ENCODE measurements around the gene DGCR8. TPM values are rescaled to one million over a fixed set of nuclear protein-coding genes. Genes with fewer than 3 reads are reported as not detected.

The DGCR8 gene
- total and polyA plus RNA-seq, 2 donors from 2014 or later, result 12.2 to 40.1 TPM

DNA sequence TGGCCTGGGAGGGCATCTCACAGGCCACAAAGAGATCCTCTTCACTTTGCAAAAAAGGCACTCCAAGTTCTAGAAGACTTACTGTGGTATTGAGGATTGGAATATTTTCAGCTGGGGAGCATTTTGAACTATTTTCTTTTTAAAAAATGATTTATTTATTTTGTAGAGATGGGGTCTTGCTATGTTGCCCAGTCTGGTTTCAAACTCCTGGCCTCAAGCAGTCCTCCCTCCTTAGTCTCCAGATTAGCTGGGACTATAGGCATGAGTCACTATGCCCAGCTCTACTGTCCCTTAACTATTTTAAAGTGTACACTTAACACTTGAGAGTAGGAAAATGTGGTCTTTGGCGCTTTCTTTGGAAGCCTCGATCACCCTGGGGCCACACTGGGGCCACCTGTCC lies 24.9 kb upstream of the DGCR8 start:
- H3K9ac ChIP-seq (ENCODE audit: low read length in 3 of 3), result no peak overlapping the region
- FAIRE-seq, result no peak
- peaks cover 0 to 2% (median 0%) of the 10 kb centered on the region in 3 donors for H3K4me1 ChIP-seq (ENCODE audit: control insufficient read depth in 2 of 3, insufficient read depth in 2 of 3, low read depth in 1 of 3, low read length in 3 of 3)
- H3K4me3 ChIP-seq (ENCODE audit: low read length in 3 of 3), result no peak overlapping the region
- DNase-seq, result no peak
- H3K9me3 ChIP-seq (ENCODE audit: control insufficient read depth in 2 of 3, insufficient read depth in 1 of 3, low read length in 3 of 3), result no peaks in the 10 kb centered on the region
- TF ChIP-seq, protein P1, sequence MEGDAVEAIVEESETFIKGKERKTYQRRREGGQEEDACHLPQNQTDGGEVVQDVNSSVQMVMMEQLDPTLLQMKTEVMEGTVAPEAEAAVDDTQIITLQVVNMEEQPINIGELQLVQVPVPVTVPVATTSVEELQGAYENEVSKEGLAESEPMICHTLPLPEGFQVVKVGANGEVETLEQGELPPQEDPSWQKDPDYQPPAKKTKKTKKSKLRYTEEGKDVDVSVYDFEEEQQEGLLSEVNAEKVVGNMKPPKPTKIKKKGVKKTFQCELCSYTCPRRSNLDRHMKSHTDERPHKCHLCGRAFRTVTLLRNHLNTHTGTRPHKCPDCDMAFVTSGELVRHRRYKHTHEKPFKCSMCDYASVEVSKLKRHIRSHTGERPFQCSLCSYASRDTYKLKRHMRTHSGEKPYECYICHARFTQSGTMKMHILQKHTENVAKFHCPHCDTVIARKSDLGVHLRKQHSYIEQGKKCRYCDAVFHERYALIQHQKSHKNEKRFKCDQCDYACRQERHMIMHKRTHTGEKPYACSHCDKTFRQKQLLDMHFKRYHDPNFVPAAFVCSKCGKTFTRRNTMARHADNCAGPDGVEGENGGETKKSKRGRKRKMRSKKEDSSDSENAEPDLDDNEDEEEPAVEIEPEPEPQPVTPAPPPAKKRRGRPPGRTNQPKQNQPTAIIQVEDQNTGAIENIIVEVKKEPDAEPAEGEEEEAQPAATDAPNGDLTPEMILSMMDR (IDR thresholded peaks at IDR 0.05; ENCODE audit: borderline replicate concordance, extremely low read depth, insufficient read depth), result no peak
- H3K27me3 ChIP-seq (ENCODE audit: control insufficient read depth, insufficient read depth, low read length), result no peaks in the 10 kb centered on the region
- intact Hi-C loops (cut with DNase I), result no loop called here
- H3K36me3 ChIP-seq (ENCODE audit: control insufficient read depth in 2 of 3, insufficient read depth in 3 of 3, low read length in 3 of 3), result peaks cover 0 to 21% (median 7%) of the 10 kb centered on the region in 3 donors
- no peak overlapping the region for H3K27ac ChIP-seq (ENCODE audit: low read depth in 2 of 2, low read length in 2 of 2)

DNA sequence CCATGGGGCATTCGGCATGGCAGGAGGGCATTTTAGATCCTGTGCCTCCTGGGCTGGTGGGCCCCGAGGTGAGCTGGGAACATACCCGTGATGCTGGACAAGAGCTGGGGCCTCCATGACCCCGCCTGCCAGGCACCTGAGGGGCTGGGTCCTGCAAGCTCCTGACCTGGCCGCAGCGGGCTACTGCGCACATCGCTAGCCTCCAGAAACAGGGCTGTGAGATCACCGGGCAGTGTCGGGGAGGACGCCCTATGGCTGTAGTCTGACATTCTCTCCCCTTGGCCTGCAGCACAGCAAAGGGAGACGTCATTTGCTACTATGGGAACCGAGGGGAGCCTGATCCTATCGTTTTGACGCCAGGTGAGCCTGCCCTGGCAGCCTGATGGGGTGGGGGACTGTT lies 24.4 kb upstream of the DGCR8 start:
- H3K9ac ChIP-seq (ENCODE audit: low read length in 3 of 3), result no peak overlapping the region
- DNase-seq (no peak), FAIRE-seq (no peak)
- H3K4me1 ChIP-seq (ENCODE audit: control insufficient read depth in 2 of 3, insufficient read depth in 2 of 3, low read depth in 1 of 3, low read length in 3 of 3), result peaks cover 0 to 2% (median 0%) of the 10 kb centered on the region in 3 donors
- TF ChIP-seq, protein P1 (IDR thresholded peaks at IDR 0.05; ENCODE audit: borderline replicate concordance, extremely low read depth, insufficient read depth), result no peak
- no peaks in the 10 kb centered on the region for H3K27me3 ChIP-seq (ENCODE audit: control insufficient read depth, insufficient read depth, low read length)
- H3K36me3 ChIP-seq (ENCODE audit: control insufficient read depth in 2 of 3, insufficient read depth in 3 of 3, low read length in 3 of 3), result peaks cover 0 to 21% (median 7%) of the 10 kb centered on the region in 3 donors
- no peaks in the 10 kb centered on the region for H3K9me3 ChIP-seq (ENCODE audit: control insufficient read depth in 2 of 3, insufficient read depth in 1 of 3, low read length in 3 of 3)
- no peak overlapping the region for H3K27ac ChIP-seq (ENCODE audit: low read depth in 2 of 2, low read length in 2 of 2)
- intact Hi-C loops (cut with DNase I), result no loop called here
- H3K4me3 ChIP-seq (ENCODE audit: low read length in 3 of 3), result no peak overlapping the region

DNA sequence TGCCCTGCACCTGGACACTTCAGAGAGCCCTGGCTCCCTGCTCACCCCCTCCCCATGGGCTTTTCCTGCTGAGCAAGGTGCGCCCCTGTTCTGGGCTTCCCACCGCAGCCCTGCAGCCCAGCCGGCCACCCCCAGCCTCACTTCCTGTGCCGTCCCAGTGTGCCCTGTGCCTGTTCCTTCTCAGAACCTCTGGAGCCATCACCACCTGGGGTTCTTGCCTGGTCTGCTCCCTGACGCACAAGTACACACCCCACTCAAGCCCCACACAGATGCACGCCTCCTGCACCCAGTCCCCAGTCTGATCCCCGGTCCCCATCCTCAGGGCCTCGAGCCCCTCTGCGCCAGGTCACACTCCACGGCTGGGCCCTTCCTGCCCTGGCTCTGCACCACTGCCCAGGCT lies 23.9 kb upstream of the DGCR8 start:
- Histone ChIP-seq H3K9ac (ENCODE audit: low read length in 3 of 3) (no peak overlapping the region), H3K4me3 (ENCODE audit: low read length in 3 of 3) (no peak overlapping the region), H3K27ac (ENCODE audit: low read depth in 2 of 2, low read length in 2 of 2) (no peak overlapping the region), H3K4me1 (ENCODE audit: control insufficient read depth in 2 of 3, insufficient read depth in 2 of 3, low read depth in 1 of 3, low read length in 3 of 3) (peaks cover 0 to 2% (median 0%) of the 10 kb centered on the region in 3 donors), H3K36me3 (ENCODE audit: control insufficient read depth in 2 of 3, insufficient read depth in 3 of 3, low read length in 3 of 3) (peaks cover 0 to 21% (median 7%) of the 10 kb centered on the region in 3 donors), H3K27me3 (ENCODE audit: control insufficient read depth, insufficient read depth, low read length) (no peaks in the 10 kb centered on the region), H3K9me3 (ENCODE audit: control insufficient read depth in 2 of 3, insufficient read depth in 1 of 3, low read length in 3 of 3) (no peaks in the 10 kb centered on the region)
- FAIRE-seq (no peak), DNase-seq (no peak)
- intact Hi-C loops (cut with DNase I), result no loop called here
- TF ChIP-seq, protein P1 (IDR thresholded peaks at IDR 0.05; ENCODE audit: borderline replicate concordance, extremely low read depth, insufficient read depth), result no peak

All from kidney (tissue), 14 donors.